ENCODE measurements around the gene ADGRE1.

ADGRE1 gene

DNA sequence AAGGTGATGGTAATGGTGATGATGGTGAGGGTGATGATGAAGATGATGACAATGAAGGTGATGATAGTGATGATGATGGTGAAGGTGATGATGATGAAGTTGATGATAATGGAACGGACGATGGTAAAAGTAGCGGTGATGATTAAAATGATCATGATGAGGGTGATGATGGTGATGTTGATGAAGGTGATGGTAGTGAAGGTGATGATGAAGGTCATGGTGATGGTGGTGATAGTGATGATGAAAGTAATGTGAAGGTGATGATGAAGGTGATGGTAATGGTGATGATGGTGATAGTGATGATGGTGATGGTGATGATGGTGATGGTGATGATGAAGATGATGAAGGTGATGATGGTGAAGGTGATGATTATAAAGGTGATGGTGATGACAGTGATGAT lies 67.7 kb downstream of the ADGRE1 start:
- no peak for DNase-seq

DNA sequence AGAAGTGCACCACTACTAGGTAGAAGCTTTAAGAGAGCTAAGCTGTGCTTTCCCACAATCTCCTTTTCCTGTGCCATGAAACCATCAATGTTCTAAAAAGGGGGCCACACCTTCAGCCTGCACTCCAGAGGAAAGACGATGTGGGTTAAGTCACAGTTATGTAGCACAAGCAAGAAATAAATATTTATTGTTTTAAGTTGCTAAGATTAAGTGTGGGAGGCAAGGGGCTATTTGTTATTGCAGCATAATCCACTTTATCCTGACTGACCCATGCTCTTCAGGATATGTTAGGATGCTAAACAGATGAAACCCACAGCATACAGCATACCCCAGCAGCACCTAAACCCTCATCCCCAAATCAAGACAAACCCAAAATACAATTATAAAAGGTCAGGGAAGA lies 69.2 kb downstream of the ADGRE1 start:
- DNase-seq, result no peak

DNA sequence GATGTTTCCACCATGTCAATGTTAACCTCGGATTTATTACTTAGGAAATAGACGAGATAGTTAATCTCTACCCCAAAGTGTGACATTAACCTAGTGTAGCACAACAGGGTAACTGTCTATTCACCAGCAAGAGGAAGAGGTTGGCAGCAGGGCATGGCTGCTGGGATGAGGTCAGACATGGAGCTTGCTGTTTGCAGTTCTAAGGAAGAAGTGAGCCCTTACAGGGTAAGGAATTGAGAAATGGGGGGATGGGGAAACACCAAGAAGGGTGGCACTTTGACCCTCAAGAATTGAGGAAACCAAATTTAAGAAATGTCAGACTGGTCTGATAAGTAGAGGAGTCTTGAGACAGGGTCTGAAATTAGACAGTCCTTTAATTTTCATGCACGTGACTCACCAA lies 71.4 kb downstream of the ADGRE1 start:
- no peak for DNase-seq

DNA sequence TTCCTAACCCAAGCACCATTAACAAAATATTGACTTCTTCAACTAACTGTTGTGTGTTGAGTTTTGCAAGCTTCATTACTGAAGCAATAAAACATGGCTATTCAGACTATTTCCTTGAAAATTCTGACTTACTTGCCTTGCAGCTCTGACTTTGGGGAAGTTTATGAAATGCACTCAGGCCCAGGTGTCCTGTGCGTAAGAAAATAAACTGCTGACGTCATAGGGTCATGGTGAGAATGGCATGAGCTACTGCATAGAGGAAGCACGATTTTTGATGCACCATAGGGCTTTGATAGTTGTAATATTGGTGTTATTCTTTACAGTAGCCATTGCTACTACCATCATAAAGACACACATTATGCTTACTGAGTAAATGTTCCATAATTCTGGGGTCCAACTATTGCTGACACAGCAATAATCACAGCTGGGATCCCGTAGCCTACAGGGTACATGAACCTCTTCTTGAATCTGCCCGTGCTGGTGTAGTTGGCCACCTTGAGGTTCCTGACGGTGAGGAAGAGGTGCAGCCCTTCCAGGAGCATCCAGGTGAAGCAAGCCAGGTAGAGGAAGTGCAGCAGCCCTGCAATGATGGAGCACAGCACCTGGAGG lies 76.0 kb downstream of the ADGRE1 start:
- DNase-seq, result no peak

DNA sequence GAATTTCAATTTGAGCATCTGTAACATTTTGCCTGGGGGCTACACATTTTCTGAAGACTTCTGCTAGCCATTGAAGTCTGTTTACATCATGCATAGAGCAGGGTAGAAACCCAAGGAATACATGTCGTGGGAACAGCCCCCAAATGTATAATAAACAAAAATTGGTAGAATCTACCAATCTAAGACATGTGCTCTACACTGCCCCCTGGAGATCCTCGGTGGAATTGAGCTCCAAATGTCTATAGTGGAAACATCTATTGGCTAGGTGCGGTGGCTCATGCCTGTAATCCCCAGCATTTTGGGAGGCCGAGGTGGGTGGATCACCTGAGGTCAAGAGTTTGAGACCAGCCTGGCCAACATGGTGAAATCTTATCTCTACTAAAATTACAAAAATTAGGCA lies 76.6 kb downstream of the ADGRE1 start:
- DNase-seq, result no peak

DNA sequence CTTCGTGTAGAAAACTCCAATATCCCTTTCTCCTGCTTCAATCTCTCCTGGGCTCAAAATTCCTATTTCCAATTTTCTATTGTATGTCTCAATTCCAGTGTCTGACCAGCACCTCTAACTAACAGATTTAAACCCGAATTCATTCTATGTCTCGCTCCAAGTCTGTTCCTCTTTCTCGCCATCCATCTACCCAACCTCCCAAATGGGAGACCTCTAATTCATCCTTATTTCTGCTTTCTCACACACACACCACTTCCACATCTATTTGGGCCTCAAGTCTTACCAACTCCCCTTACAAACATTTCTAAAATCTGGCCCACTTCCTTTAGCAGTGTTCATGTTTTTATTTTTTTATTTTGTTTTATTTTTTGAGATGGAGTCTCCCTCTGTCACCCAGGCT lies 80.6 kb downstream of the ADGRE1 start:
- no peak for DNase-seq

DNA sequence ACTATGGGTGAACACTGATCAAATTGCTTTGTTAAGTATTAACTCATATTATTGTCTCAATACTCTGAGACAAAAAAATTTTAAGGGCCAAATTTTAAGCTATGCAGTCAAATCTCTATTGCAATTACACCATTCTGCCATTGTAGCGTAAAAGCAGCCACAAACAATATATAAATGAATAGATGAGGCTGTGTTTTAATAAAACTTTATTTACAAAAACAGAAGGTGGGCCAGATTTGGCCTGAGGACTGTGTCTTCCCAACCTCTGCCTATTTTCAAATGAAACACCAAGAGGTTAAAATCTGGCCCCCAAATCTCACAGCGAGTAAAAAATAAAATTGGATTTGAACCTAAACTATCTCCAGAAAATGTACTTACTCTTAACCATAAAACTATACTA lies 82.1 kb downstream of the ADGRE1 start:
- no peak for DNase-seq

DNA sequence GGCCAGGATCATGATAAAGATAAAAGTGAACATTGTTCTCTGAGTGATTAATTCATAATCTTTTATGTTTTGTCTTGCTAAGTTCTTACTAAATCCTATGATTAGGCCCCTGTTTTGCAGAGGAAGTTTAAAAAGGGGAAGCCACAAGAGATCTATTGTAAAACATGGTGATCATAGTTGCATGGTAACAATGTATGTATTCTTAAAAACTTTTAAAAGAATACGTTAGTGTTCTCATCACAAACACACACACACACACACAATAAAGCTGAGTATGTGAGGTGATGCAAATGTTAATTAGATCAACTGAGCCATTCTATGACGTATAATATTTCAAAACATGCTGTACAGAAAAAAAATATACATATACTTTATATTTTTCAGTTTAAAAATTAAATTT lies 82.6 kb downstream of the ADGRE1 start:
- no peak for DNase-seq

DNA sequence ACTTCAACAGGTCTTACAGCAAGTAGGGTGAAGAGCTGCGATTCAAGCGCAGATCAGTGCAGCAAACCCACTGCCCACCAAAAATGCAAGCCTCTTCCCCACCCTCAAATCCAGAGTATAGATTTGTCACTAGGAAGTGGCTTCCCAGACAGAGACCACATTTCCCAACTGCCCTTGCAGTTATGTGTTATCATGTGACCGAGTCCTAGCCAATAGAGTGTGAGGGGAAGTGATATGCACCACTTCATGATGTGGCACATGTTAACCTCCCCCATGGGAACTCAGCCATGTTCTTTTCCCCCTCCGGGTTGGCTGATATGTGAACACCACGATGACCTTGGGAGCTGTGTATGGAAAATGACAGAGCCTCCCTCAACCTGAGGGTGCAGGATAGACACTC lies 83.1 kb downstream of the ADGRE1 start:
- no peak for DNase-seq

DNA sequence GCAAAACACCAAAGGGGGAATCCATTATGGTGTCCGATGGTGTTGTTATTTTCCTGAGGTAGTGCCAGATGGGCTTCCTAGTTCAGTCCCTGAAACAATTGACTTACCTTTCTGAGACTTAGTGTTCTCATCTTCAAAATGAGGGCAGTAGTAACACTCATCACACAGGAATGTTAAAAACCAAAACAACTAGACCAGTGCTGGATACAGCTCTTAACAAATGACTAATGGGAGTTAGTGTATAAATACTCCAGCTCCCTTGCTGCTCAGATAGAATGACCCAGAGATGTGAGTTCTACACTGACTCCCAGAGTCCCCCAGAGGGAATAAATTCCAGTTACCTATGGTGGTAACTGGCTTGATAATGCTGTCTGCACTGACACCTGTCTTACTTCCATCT lies 84.0 kb downstream of the ADGRE1 start:
- DNase-seq, result no peak

DNA sequence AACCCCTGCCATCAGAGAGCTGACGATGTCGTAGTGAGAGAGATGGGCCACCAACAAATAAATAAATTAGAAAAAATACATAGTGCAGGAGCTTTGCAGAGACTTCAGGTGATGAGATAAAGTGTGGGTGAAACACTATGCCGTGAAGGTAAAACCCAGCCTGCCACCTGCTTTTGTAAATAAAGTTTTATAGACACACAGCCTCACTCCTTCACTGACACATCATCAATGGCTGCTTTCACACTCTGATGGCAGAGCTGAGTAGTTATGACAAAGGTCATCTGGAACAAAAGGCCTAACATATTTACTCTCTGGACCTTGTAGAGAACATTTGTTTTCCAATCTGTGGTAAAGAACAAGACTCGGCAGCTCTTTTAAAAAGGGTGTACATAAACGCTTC lies 88.8 kb downstream of the ADGRE1 start:
- DNase-seq, result no peak

DNA sequence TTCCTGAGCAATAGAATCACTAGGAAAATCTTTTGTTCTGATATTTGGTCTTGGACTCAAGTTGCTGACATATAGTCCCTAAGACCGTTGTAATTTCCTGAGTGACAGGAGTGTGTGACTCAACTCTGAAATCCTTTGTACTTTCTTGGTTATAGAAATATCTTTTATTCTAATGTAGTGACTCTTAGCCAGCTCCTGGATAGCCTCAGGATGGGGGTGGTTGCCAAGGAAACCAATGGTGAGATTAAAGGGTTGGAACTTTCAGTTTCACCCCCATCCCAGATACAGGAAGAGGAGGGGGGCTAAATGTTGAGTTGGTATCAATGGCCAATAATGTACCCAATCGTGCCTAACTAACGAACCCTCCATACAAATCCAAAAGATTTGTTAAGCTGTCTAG lies 92.0 kb downstream of the ADGRE1 start:
- no peak for DNase-seq

DNA sequence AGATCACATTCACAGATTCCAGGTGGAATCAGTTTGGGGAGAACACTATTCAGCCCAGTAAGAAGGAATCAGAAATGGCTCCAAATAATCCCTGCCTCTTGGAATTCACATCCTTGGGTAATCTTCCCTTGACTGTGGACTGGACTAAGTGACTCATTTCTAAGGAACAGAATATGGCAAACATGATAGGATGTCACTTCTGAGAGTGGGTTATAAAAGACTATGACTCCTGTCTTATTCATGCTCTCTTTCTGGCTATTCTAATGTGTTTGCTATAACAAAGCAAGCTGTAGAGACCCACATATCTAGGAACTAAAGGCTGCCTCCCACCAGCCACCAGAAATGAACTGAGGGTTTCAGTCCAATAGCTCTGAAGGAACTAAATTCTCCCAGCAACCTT lies 96.1 kb downstream of the ADGRE1 start:
- DNase-seq, result no peak

DNA sequence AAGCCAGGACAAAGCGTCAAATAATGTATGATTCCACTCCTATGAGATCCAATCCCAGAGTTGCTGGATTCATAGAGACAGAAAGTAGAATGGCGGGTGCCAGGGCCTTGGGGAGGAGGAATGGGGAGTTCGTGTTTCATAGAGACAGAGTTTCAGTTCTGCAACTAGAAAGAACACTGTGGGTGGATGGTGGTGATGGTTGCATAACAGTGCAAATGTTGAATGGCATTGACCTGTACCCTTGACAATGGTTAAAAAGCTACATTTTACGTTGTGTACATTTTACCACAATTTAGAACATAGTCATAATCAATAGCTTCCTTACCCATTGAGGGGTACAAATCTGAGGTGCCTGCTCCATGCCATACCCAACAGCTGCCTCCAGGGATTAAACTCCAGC lies 100.5 kb downstream of the ADGRE1 start:
- DNase-seq, result no peak

DNA sequence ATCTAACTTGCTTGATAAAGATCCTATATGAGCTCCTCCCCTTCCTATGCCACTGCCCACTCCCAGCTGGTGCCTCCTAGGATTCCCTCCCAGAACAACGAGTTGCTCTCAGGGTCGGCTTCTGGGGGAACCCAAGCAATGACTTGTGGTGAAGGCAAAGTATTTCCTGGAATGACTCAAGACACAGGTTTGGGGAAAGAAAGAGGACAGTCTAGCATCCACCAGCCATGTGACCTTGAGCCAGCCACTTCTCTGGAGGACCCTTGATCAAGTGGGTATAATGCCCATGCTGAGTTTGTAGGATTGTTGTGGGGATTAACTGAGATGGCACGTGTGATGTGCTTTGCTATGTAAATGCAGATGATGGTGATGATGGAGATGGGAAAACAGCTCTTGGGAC lies 100.9 kb downstream of the ADGRE1 start:
- no peak for DNase-seq

All from nucleus accumbens (tissue), 56 donors.